Measurements from ENCODE around the gene HOXB6.

DNA sequence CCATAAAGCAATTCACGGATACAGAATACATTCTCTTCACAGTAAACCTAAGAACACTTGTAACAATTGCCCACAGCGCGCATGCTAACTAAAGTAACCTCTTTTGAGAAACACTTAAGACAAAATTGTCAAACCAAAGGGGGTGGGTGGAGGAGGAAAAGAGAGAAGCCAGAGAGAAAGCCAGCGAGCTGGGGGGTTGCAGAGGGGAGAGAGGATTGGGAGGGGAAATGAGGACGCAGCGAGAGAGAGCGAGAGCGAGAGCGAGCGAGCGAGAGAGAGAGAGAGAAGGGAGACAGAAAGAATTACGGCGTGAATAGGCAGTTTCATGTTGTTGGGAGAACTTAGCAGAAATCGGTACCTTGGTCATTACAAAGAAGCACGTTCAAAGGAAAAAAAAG, 7.7 kb upstream of the HOXB6 start:
- TF ChIP-seq, protein P1, sequence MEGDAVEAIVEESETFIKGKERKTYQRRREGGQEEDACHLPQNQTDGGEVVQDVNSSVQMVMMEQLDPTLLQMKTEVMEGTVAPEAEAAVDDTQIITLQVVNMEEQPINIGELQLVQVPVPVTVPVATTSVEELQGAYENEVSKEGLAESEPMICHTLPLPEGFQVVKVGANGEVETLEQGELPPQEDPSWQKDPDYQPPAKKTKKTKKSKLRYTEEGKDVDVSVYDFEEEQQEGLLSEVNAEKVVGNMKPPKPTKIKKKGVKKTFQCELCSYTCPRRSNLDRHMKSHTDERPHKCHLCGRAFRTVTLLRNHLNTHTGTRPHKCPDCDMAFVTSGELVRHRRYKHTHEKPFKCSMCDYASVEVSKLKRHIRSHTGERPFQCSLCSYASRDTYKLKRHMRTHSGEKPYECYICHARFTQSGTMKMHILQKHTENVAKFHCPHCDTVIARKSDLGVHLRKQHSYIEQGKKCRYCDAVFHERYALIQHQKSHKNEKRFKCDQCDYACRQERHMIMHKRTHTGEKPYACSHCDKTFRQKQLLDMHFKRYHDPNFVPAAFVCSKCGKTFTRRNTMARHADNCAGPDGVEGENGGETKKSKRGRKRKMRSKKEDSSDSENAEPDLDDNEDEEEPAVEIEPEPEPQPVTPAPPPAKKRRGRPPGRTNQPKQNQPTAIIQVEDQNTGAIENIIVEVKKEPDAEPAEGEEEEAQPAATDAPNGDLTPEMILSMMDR (IDR thresholded peaks at IDR 0.05): no peak
- TF ChIP-seq POLR2A (IDR thresholded peaks at IDR 0.05) (no peak), EP300 (IDR thresholded peaks at IDR 0.05) (no peak)
